ENCODE measurements around the gene ATP6V0C.
"Not testable (repeated sequence)": the region's sequence is repeated elsewhere in the genome, so short reads cannot be mapped to it uniquely, and the experiment has no call there.

The ATP6V0C gene

GRCh38 chr16:2551420-2551889 is 37.7 kb downstream of the ATP6V0C start:
- DNase-seq (ENCODE audit: low spot score); H3K27ac ChIP-seq; H3K4me3 ChIP-seq: not testable (repeated sequence)

GRCh38 chr16:2554709-2555425 is 41.1 kb downstream of the ATP6V0C start:
- not testable (repeated sequence) for H3K4me3 ChIP-seq; H3K27ac ChIP-seq; DNase-seq (ENCODE audit: low spot score)

- not testable (repeated sequence) for H3K4me3 ChIP-seq; DNase-seq (ENCODE audit: low spot score); H3K27ac ChIP-seq
Observed at GRCh38 chr16:2557150-2557549, 43.4 kb downstream of the ATP6V0C start.

- H3K27ac ChIP-seq; DNase-seq (ENCODE audit: low spot score); H3K4me3 ChIP-seq: not testable (repeated sequence)
Observed at GRCh38 chr16:2560131-2560797, 46.5 kb downstream of the ATP6V0C start.

GRCh38 chr16:2560798-2561133 is 47.0 kb downstream of the ATP6V0C start:
- peak; percentile 12 for TF ChIP-seq CTCF (IDR thresholded peaks at IDR 0.05)
- H3K4me3 ChIP-seq; H3K27ac ChIP-seq; DNase-seq (ENCODE audit: low spot score): not testable (repeated sequence)

GRCh38 chr16:2567506-2567905 is 53.8 kb downstream of the ATP6V0C start:
- not testable (repeated sequence) for DNase-seq (ENCODE audit: low spot score); H3K4me3 ChIP-seq; H3K27ac ChIP-seq

GRCh38 chr16:2568573-2568972 is 54.8 kb downstream of the ATP6V0C start:
- not testable (repeated sequence) for DNase-seq (ENCODE audit: low spot score); H3K4me3 ChIP-seq; H3K27ac ChIP-seq

Measured in coronary artery (tissue), 2 donors.